Measurements from ENCODE around the gene TBC1D22A.

GRCh38 chr22:46995501-46996360 lies 233.3 kb downstream of the TBC1D22A start:
- TF ChIP-seq, protein P1, sequence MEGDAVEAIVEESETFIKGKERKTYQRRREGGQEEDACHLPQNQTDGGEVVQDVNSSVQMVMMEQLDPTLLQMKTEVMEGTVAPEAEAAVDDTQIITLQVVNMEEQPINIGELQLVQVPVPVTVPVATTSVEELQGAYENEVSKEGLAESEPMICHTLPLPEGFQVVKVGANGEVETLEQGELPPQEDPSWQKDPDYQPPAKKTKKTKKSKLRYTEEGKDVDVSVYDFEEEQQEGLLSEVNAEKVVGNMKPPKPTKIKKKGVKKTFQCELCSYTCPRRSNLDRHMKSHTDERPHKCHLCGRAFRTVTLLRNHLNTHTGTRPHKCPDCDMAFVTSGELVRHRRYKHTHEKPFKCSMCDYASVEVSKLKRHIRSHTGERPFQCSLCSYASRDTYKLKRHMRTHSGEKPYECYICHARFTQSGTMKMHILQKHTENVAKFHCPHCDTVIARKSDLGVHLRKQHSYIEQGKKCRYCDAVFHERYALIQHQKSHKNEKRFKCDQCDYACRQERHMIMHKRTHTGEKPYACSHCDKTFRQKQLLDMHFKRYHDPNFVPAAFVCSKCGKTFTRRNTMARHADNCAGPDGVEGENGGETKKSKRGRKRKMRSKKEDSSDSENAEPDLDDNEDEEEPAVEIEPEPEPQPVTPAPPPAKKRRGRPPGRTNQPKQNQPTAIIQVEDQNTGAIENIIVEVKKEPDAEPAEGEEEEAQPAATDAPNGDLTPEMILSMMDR (IDR thresholded peaks at IDR 0.05; ENCODE audit: low read length) = no peak
- no peak for TF ChIP-seq EZH2 (optimal IDR thresholded peaks at IDR 0.05; ENCODE audit: low read depth, low read length)
